HepG2 (cell line): ENCODE results near the gene UBR4. TPM values are rescaled to one million over a fixed set of nuclear protein-coding genes. Genes with fewer than 3 reads are reported as not detected.
A peak's percentile ranks its signal among the peaks of the same experiment; 100 is the strongest.

Source experiments
- ATAC-seq: fragments of 200-7000 bp; cut with Tn5 transposase; 3 replicates; pipeline ENCODE4 v1.9.1; 2020; ENCODE audit warnings: mild to moderate bottlenecking, moderate library complexity
- BruUV-seq: library from RNA; stranded (reverse); fragments of 400-500 nt; replicated peaks from 2 replicates; lab custom pipeline; 2021; lab: Mats Ljungman, UMichigan
- CTCF ChIA-PET: fragments of 300-600 bp; formaldehyde crosslinking; extraction: SDS; loops from one replicate; lab custom pipeline; 2021; ENCODE audit warnings: low total read pairs, inconsistent platforms, low intra/inter-chr PET ratio; lab: Yijun Ruan, JAX
- POLR2A ChIA-PET: fragments of 350-600 bp; sonication (Branson Sonifier 250); formaldehyde crosslinking; loops from one replicate; lab custom pipeline; 2020; ENCODE audit warnings: antibody characterized with exemption, inconsistent platforms; lab: Yijun Ruan, JAX
- DNase-seq: peaks from one replicate; pipeline ENCODE4 v3.0.0-alpha.2; 2015; ENCODE audit warnings: low spot score
- FAIRE-seq: peaks from 3 replicates; lab custom pipeline; 2011; peaks lifted over from hg19 to GRCh38; lab: Jason Lieb, UNC
- H2AFZ ChIP-seq: one replicate; pipeline ENCODE4 v1.6.1; 2011; ENCODE audit warnings: low read length, inconsistent platforms
- H3K27ac ChIP-seq: fragments of 300-600 bp; 3 replicates; pipeline ENCODE4 v1.8.0; 2011; ENCODE audit warnings: mixed run types, mild to moderate bottlenecking, mixed read lengths, low read length, inconsistent platforms; ENCODE audit not compliant: insufficient read depth; ENCODE audit errors: extremely low read length
- H3K27me3 ChIP-seq, 2 experiments: fragments of 200-600 bp in 1 of 2; 2 replicates in 1 of 2; 3 replicates in 1 of 2; pipeline versions ENCODE4 v1.6.0 to v1.8.0; 2011; ENCODE audit warnings: low read length in 2 of 2, mild to moderate bottlenecking in 2 of 2, moderate library complexity in 2 of 2, inconsistent platforms in 1 of 2; ENCODE audit not compliant: insufficient read depth in 2 of 2, control insufficient read depth in 1 of 2
- H3K36me3 ChIP-seq, 2 experiments: fragments of 200-600 bp in 1 of 2; replicated peaks in 1 of 2; 2 replicates in 1 of 2; 3 replicates in 1 of 2; pipeline versions ENCODE4 v1.5.1 to v1.8.0; 2011; ENCODE audit warnings: low read length in 2 of 2, inconsistent platforms in 1 of 2; ENCODE audit not compliant: insufficient read depth in 2 of 2, control insufficient read depth in 1 of 2
- H3K4me1 ChIP-seq: 2 replicates; pipeline ENCODE4 v1.5.1; 2012; ENCODE audit warnings: low read length, inconsistent platforms; ENCODE audit not compliant: insufficient read depth
- H3K4me2 ChIP-seq: 2 replicates; pipeline ENCODE4 v1.6.0; 2011; ENCODE audit warnings: low read depth, low read length, inconsistent platforms
- H3K4me3 ChIP-seq, 3 experiments: fragments of 200-600 bp in 1 of 3; sonication (generic), shearing (Covaris generic) in 1 of 3; replicated peaks in 1 of 3; 2 replicates each; pipeline ENCODE4 v1.5.1; 2011 to 2016; ENCODE audit warnings: low read length in 3 of 3, inconsistent platforms in 2 of 3, low read depth in 2 of 3, mild to moderate bottlenecking in 2 of 3, control low read depth in 1 of 3, mixed read lengths in 1 of 3; ENCODE audit not compliant: insufficient read depth in 1 of 3
- H3K79me2 ChIP-seq: one replicate; pipeline ENCODE4 v1.6.1; 2011; ENCODE audit warnings: low read length, inconsistent platforms; ENCODE audit not compliant: insufficient read depth
- H3K9ac ChIP-seq: 2 replicates; pipeline ENCODE4 v1.6.0; 2011; ENCODE audit warnings: mild to moderate bottlenecking, low read depth, low read length, inconsistent platforms; ENCODE audit not compliant: insufficient read depth
- H3K9me3 ChIP-seq: 2 replicates; pipeline ENCODE4 v1.5.1; 2012; ENCODE audit warnings: mild to moderate bottlenecking, low read length
- H4K20me1 ChIP-seq: 2 replicates; pipeline ENCODE4 v1.6.0; 2011; ENCODE audit warnings: inconsistent platforms, mild to moderate bottlenecking, low read length, moderate library complexity; ENCODE audit not compliant: insufficient read depth
- AHR ChIP-seq: IDR thresholded peaks from 2 replicates; pipeline ENCODE4 v1.6.1; 2018; ENCODE audit warnings: missing genetic modification reagents, missing compliant biosample characterization
- HNF4A ChIP-seq: sonication (generic); formaldehyde crosslinking; IDR thresholded peaks from 2 replicates; pipeline ENCODE4 v1.4.0; 2020; ENCODE audit warnings: missing genetic modification reagents
- KDM4B ChIP-seq: sonication (generic); formaldehyde crosslinking; IDR thresholded peaks from 2 replicates; pipeline ENCODE4 v1.4.0; 2020; ENCODE audit warnings: missing genetic modification reagents
- LRRFIP1 ChIP-seq: sonication (generic); formaldehyde crosslinking; conservative IDR thresholded peaks from 2 replicates; pipeline ENCODE4 v1.4.0; 2020; ENCODE audit warnings: missing genetic modification reagents
- STAG1 ChIP-seq: sonication (generic); formaldehyde crosslinking; IDR thresholded peaks from 2 replicates; pipeline ENCODE4 v1.4.0; 2020; ENCODE audit warnings: missing genetic modification reagents
- STAT5B ChIP-seq: sonication (generic); formaldehyde crosslinking; IDR thresholded peaks from 2 replicates; pipeline ENCODE4 v1.4.0; 2020; ENCODE audit warnings: missing genetic modification reagents
- ZBTB42 ChIP-seq: sonication (generic); formaldehyde crosslinking; IDR thresholded peaks from 2 replicates; pipeline ENCODE4 v1.5.0; 2020; ENCODE audit warnings: mild to moderate bottlenecking, missing genetic modification reagents
- ZIK1 ChIP-seq: sonication (generic); formaldehyde crosslinking; IDR thresholded peaks from 2 replicates; pipeline ENCODE4 v1.5.0; 2020; ENCODE audit warnings: mild to moderate bottlenecking, low read depth, missing genetic modification reagents, borderline replicate concordance
- ZMAT3 ChIP-seq: sonication (generic); formaldehyde crosslinking; conservative IDR thresholded peaks from 2 replicates; pipeline ENCODE4 v1.7.0; 2021; ENCODE audit warnings: missing genetic modification reagents
- WGBS: methylation state at CpG from one replicate; pipeline ENCODE4 v1.1.6; 2017; ENCODE audit warnings: low lambda C conversion rate; 5-methylcytosine and 5-hydroxymethylcytosine counted together
- in situ Hi-C: cut with HindIII; loops from 2 replicates; pipeline ENCODE4 v1.10.0; 2017; ENCODE audit warnings: low pct_unique_long_range_greater_than_20kb; ENCODE audit not compliant: extremely low pct_ligation_motif_present
- intact Hi-C: fragments of 100-400 bp; cut with micrococcal nuclease; formaldehyde crosslinking; loops from one replicate; pipeline ENCODE4 v1.10.0; 2022; ENCODE audit not compliant: unreplicated experiment
- polyA plus RNA-seq, 8 experiments: library from polyadenylated mRNA; depleted of rRNA in 3 of 8; stranded (reverse) in 7 of 8; unstranded in 1 of 8; fragments of >200 nt; fragmentation: Illumina TruSeq in 4 of 8; extraction: Trizol in 4 of 8; gene quantifications; 2 replicates each; pipeline versions ENCODE4 v1.2.1 to v1.2.3, GENCODE V29; 2011 to 2016; ENCODE audit warnings: low read depth in 4 of 8, missing spikeins in 1 of 8, mixed read lengths in 1 of 8; ENCODE audit not compliant: insufficient read depth in 1 of 8
- total RNA-seq, 5 experiments: library from RNA; depleted of rRNA; stranded (reverse); fragments of >200 nt; fragmentation: Illumina TruSeq; extraction: Trizol; gene quantifications; 2 replicates each; pipeline ENCODE4 v1.2.3, GENCODE V29; 2016; ENCODE audit warnings: low read depth in 1 of 5
- TF ChIP-seq, protein P1 (sequence below): sonication (generic); formaldehyde crosslinking; IDR thresholded peaks from 2 replicates; pipeline ENCODE4 v1.5.0; 2020; ENCODE audit warnings: mild to moderate bottlenecking, missing genetic modification reagents, moderate library complexity
- TF ChIP-seq, protein P2 (sequence below): sonication (generic); formaldehyde crosslinking; conservative IDR thresholded peaks from 2 replicates; pipeline ENCODE4 v1.4.0; 2020; ENCODE audit warnings: missing genetic modification reagents

Gene UBR4
- total and polyA plus RNA-seq, 2 of the 13 experiments (the other 11 are each of a cell fraction or from before 2014, with no cell fraction given) = 59.1 to 106 TPM

- no peaks in the 10 kb centered on the region for H4K20me1 ChIP-seq
- FAIRE-seq (no peak), ATAC-seq (peak; percentile 50), DNase-seq (no peak)
- H3K4me1 ChIP-seq = peaks cover 59% of the 10 kb centered on the region
- no peak for TF ChIP-seq KDM4B (CRISPR knock-in tag)
- TF ChIP-seq, protein P1, sequence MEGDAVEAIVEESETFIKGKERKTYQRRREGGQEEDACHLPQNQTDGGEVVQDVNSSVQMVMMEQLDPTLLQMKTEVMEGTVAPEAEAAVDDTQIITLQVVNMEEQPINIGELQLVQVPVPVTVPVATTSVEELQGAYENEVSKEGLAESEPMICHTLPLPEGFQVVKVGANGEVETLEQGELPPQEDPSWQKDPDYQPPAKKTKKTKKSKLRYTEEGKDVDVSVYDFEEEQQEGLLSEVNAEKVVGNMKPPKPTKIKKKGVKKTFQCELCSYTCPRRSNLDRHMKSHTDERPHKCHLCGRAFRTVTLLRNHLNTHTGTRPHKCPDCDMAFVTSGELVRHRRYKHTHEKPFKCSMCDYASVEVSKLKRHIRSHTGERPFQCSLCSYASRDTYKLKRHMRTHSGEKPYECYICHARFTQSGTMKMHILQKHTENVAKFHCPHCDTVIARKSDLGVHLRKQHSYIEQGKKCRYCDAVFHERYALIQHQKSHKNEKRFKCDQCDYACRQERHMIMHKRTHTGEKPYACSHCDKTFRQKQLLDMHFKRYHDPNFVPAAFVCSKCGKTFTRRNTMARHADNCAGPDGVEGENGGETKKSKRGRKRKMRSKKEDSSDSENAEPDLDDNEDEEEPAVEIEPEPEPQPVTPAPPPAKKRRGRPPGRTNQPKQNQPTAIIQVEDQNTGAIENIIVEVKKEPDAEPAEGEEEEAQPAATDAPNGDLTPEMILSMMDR (CRISPR knock-in tag) = peak; percentile 65
- peak; percentile 54 for TF ChIP-seq STAG1 (CRISPR knock-in tag)
- 0 out of 2 replicates have a peak, but pooled peaks have one; percentile 22 for TF ChIP-seq HNF4A
- no peaks in the 10 kb centered on the region for H3K36me3 ChIP-seq
- no TSS peak for BruUV-seq
- in situ Hi-C loops (no loop called here), intact Hi-C loops (no loop called here)
- no peak overlapping the region for H2AFZ ChIP-seq
- 31% methylated on average over 11 of the region's 14 CpGs for WGBS
- H3K27ac ChIP-seq = no peak overlapping the region
- no peaks in the 10 kb centered on the region for H3K9me3 ChIP-seq
- H3K9ac ChIP-seq = no peak overlapping the region
- ChIA-PET CTCF (no interaction called here), POLR2A (no interaction called here)
- H3K79me2 ChIP-seq = no peaks in the 10 kb centered on the region
- H3K4me2 ChIP-seq = no peak overlapping the region
- H3K4me3 ChIP-seq = no peak overlapping the region
- peaks cover 0 to 5% of the 10 kb centered on the region in 2 experiments; a peak in 1 of 5 replicates for H3K27me3 ChIP-seq
Measured at GRCh38 chr1:19057182-19057779, 152.8 kb downstream of the UBR4 start.

- Histone ChIP-seq H3K9me3 (no peaks in the 10 kb centered on the region), H4K20me1 (no peaks in the 10 kb centered on the region), H2AFZ (no peak overlapping the region), H3K36me3 (no peaks in the 10 kb centered on the region), H3K27me3 (peaks cover 0 to 5% of the 10 kb centered on the region in 2 experiments; a peak in 1 of 5 replicates), H3K4me3 (no peak overlapping the region), H3K27ac (no peak overlapping the region), H3K4me2 (peak overlapping the region; percentile 64; the same call in 1 of the 2 replicates), H3K9ac (no peak overlapping the region), H3K4me1 (peaks cover 75% of the 10 kb centered on the region), H3K79me2 (no peaks in the 10 kb centered on the region)
- in situ Hi-C loops (no loop called here), intact Hi-C loops (no loop called here)
- ChIA-PET POLR2A (no interaction called here), CTCF (no interaction called here)
- ATAC-seq (no peak), DNase-seq (no peak), FAIRE-seq (no peak)
- WGBS = 15% methylated on average over 7 of the region's 7 CpGs
- BruUV-seq = no TSS peak
- TF ChIP-seq AHR (no peak), ZMAT3 (no peak), STAT5B (CRISPR knock-in tag) (no peak), ZBTB42 (CRISPR knock-in tag) (no peak), ZIK1 (CRISPR knock-in tag) (no peak), LRRFIP1 (CRISPR knock-in tag) (no peak)
- TF ChIP-seq, protein P2, sequence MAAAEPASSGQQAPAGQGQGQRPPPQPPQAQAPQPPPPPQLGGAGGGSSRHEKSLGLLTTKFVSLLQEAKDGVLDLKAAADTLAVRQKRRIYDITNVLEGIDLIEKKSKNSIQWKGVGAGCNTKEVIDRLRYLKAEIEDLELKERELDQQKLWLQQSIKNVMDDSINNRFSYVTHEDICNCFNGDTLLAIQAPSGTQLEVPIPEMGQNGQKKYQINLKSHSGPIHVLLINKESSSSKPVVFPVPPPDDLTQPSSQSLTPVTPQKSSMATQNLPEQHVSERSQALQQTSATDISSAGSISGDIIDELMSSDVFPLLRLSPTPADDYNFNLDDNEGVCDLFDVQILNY (CRISPR knock-in tag) = no peak
Measured at GRCh38 chr1:19055701-19056100, 154.4 kb downstream of the UBR4 start.
